MCF 10A (cell line): ENCODE measurements around the gene OR10G7. TPM values are rescaled to one million over a fixed set of nuclear protein-coding genes. Genes with fewer than 3 reads are reported as not detected.
A peak's percentile ranks its signal among the peaks of the same experiment; 100 is the strongest.

Experiments used
- BruUV-seq: library from RNA; stranded (reverse); fragments of 400-500 nt; replicated peaks from 2 replicates; lab custom pipeline; 2021; lab: Mats Ljungman, UMichigan
- CTCF ChIA-PET: fragments of 300-600 bp; sonication (Branson Sonifier 250); formaldehyde crosslinking; extraction: SDS; loops from one replicate; lab custom pipeline; 2021; ENCODE audit warnings: antibody characterized with exemption, inconsistent platforms; lab: Yijun Ruan, JAX
- POLR2A ChIA-PET: fragments of 300-600, 350-650 bp; sonication (Branson Sonifier 250); formaldehyde crosslinking; extraction: SDS; loops from one replicate; lab custom pipeline; 2020; ENCODE audit warnings: antibody characterized with exemption, inconsistent platforms; lab: Yijun Ruan, JAX
- DNase-seq: peaks from one replicate; pipeline ENCODE4 v3.0.0-alpha.2; 2018; ENCODE audit not compliant: unreplicated experiment
- H3K27ac Mint-ChIP-seq: one replicate; pipeline ENCODE4 v1.8.0; 2022; ENCODE audit warnings: mild to moderate bottlenecking, low read depth, mixed read lengths; ENCODE audit not compliant: unreplicated experiment
- H3K27me3 Mint-ChIP-seq: one replicate; pipeline ENCODE4 v1.8.0; 2022; ENCODE audit warnings: mixed read lengths; ENCODE audit not compliant: insufficient read depth, unreplicated experiment
- H3K36me3 Mint-ChIP-seq: one replicate; pipeline ENCODE4 v1.8.0; 2022; ENCODE audit warnings: mild to moderate bottlenecking, moderate library complexity, mixed read lengths; ENCODE audit not compliant: insufficient read depth, unreplicated experiment
- H3K4me1 Mint-ChIP-seq: one replicate; pipeline ENCODE4 v1.8.0; 2022; ENCODE audit warnings: mixed read lengths; ENCODE audit not compliant: insufficient read depth, unreplicated experiment
- H3K4me3 Mint-ChIP-seq: one replicate; pipeline ENCODE4 v1.8.0; 2022; ENCODE audit warnings: mild to moderate bottlenecking, moderate library complexity, mixed read lengths; ENCODE audit not compliant: unreplicated experiment
- H3K9me3 Mint-ChIP-seq: one replicate; pipeline ENCODE4 v1.8.0; 2022; ENCODE audit warnings: mixed read lengths; ENCODE audit not compliant: unreplicated experiment
- intact Hi-C: fragments of 100-400 bp; cut with micrococcal nuclease; formaldehyde crosslinking; loops from 2 replicates; pipeline ENCODE4 v1.14.1; 2022
- total RNA-seq: library from RNA; stranded (reverse); gene quantifications from 2 replicates; pipeline ENCODE4 v1.2.3, GENCODE V29; 2022
- TF ChIP-seq, protein P1 (sequence below): fragments of 200-600 bp; IDR thresholded peaks from one replicate; pipeline ENCODE4 v1.8.0; 2022; ENCODE audit warnings: antibody characterized with exemption, mild to moderate bottlenecking; ENCODE audit not compliant: unreplicated experiment

Gene OR10G7
- total RNA-seq, 1 experiment from 2014 or later: not detected

GRCh38 chr11:124069429-124070401 is 28.6 kb upstream of the OR10G7 start:
- H3K4me1 Mint-ChIP-seq: peaks cover 11% of the 10 kb centered on the region
- CTCF ChIA-PET: interaction anchor here (0.6 to 4.9 kb wide), 26 partner anchors 9 to 516 kb away, joined by 3 to 61 read pairs (median 4); partner anchors contain the start of genes OR10G7 and VWA5A
- no peak overlapping the region for H3K27ac Mint-ChIP-seq
- H3K27me3 Mint-ChIP-seq: peaks cover 16% of the 10 kb centered on the region
- H3K9me3 Mint-ChIP-seq: no peaks in the 10 kb centered on the region
- no TSS peak for BruUV-seq
- intact Hi-C loops: loop anchor here (2.0 to 10.0 kb wide), 4 partner anchors 45 to 515 kb away; partner anchors contain the start of genes VWA5A and ZNF202
- peak; percentile 63 for DNase-seq
- peak overlapping the region; percentile 41 for H3K4me3 Mint-ChIP-seq
- TF ChIP-seq, protein P1, sequence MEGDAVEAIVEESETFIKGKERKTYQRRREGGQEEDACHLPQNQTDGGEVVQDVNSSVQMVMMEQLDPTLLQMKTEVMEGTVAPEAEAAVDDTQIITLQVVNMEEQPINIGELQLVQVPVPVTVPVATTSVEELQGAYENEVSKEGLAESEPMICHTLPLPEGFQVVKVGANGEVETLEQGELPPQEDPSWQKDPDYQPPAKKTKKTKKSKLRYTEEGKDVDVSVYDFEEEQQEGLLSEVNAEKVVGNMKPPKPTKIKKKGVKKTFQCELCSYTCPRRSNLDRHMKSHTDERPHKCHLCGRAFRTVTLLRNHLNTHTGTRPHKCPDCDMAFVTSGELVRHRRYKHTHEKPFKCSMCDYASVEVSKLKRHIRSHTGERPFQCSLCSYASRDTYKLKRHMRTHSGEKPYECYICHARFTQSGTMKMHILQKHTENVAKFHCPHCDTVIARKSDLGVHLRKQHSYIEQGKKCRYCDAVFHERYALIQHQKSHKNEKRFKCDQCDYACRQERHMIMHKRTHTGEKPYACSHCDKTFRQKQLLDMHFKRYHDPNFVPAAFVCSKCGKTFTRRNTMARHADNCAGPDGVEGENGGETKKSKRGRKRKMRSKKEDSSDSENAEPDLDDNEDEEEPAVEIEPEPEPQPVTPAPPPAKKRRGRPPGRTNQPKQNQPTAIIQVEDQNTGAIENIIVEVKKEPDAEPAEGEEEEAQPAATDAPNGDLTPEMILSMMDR: peak; percentile 48
- no peaks in the 10 kb centered on the region for H3K36me3 Mint-ChIP-seq
- POLR2A ChIA-PET: no interaction called here

GRCh38 chr11:124068601-124069110 is 27.5 kb upstream of the OR10G7 start:
- intact Hi-C loops: loop anchor here (10.0 kb wide), 1 partner anchor 516 kb away; no protein-coding TSS in a partner anchor

DNA sequence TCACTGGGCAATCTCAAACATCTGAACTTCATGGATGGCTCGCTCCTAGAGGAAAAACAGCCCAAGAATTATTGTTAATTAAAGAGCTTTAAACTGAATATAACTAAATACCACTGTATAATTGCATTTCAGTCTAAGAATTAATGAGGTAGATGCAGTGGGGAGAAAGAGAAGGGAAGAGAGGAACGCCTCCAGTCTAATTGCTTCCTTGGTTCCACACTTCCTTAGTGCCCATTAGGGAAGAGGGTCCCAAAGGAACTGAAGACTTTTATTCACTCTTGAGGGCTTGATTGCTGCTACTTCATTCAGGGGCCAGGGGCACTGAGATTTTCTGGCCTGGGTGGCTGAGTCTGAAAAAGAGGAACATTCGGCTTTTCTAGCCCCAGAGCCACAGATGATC is 11.8 kb upstream of the OR10G7 start:
- Mint-ChIP-seq H3K9me3 (peaks cover 2% of the 10 kb centered on the region), H3K27me3 (no peaks in the 10 kb centered on the region), H3K4me1 (peaks cover 6% of the 10 kb centered on the region), H3K27ac (no peak overlapping the region), H3K4me3 (no peak overlapping the region), H3K36me3 (no peaks in the 10 kb centered on the region)
- no TSS peak for BruUV-seq
- intact Hi-C loops: no loop called here
- TF ChIP-seq, protein P1: no peak
- ChIA-PET POLR2A (no interaction called here), CTCF (interaction anchor here (1.4 kb wide), 1 partner anchor 16 kb away, joined by 4 read pairs; no protein-coding TSS in a partner anchor)
- DNase-seq: no peak

More at GRCh38 chr11:124068601-124069110, 27.5 kb upstream of the OR10G7 start:
- Mint-ChIP-seq H3K27me3 (peaks cover 16% of the 10 kb centered on the region), H3K9me3 (no peaks in the 10 kb centered on the region), H3K36me3 (no peaks in the 10 kb centered on the region), H3K27ac (no peak overlapping the region), H3K4me1 (peaks cover 11% of the 10 kb centered on the region), H3K4me3 (no peak overlapping the region)
- DNase-seq: peak; percentile 18
- ChIA-PET CTCF (interaction anchor here (0.6 to 4.9 kb wide), 14 partner anchors 13 to 1349 kb away, joined by 3 to 61 read pairs (median 4); partner anchors contain the start of gene VWA5A), POLR2A (no interaction called here)
- TF ChIP-seq, protein P1: no peak
- no TSS peak for BruUV-seq

- DNase-seq: no peak
- intact Hi-C loops: no loop called here
- POLR2A ChIA-PET: no interaction called here
- no peak overlapping the region for H3K27ac Mint-ChIP-seq
- no peaks in the 10 kb centered on the region for H3K36me3 Mint-ChIP-seq
- H3K9me3 Mint-ChIP-seq: peaks cover 8% of the 10 kb centered on the region
- no TSS peak for BruUV-seq
- TF ChIP-seq, protein P1: no peak
- H3K27me3 Mint-ChIP-seq: no peaks in the 10 kb centered on the region
- peaks cover 6% of the 10 kb centered on the region for H3K4me1 Mint-ChIP-seq
- CTCF ChIA-PET: no interaction called here
- no peak overlapping the region for H3K4me3 Mint-ChIP-seq
These were observed 9.6 kb upstream of the OR10G7 start for GRCh38 chr11:124050748-124051147.
